Esophagus squamous epithelium (tissue), 5 donors: Measurements from ENCODE around the gene FTSJ1. TPM values are rescaled to one million over a fixed set of nuclear protein-coding genes. Genes with fewer than 3 reads are reported as not detected.
A peak's percentile ranks its signal among the peaks of the same experiment; 100 is the strongest.
"Not testable (repeated sequence)": the region's sequence is repeated elsewhere in the genome, so short reads cannot be mapped to it uniquely, and the experiment has no call there.

Experiments
- DNase-seq: peaks from one replicate; lab custom pipeline; 2025; lab: John Stamatoyannopoulos, UW
- H3K27ac ChIP-seq, 4 donors: fragments of 200-600 bp; sonication (generic); one replicate each; pipeline ENCODE4 v1.5.1; 2016 to 2019; ENCODE audit warnings: mild to moderate bottlenecking in 1 of 4
- H3K27me3 ChIP-seq, 4 donors: fragments of 200-600 bp; sonication (generic); 1 replicate in 3 of 4; 2 replicates in 1 of 4; pipeline versions ENCODE4 v1.5.1 to v1.6.0; 2017 to 2021; ENCODE audit warnings: antibody characterized with exemption in 1 of 4
- H3K36me3 ChIP-seq, 3 donors: fragments of 200-600 bp; sonication (generic); one replicate each; pipeline ENCODE4 v1.5.1; 2016 to 2019
- H3K4me1 ChIP-seq, 3 donors: fragments of 200-600 bp; sonication (generic); one replicate each; pipeline ENCODE4 v1.5.1; 2017 to 2019
- H3K4me3 ChIP-seq, 4 donors: fragments of 200-600 bp; sonication (generic); 1 replicate in 3 of 4; 2 replicates in 1 of 4; pipeline ENCODE4 v1.5.1; 2016 to 2019; ENCODE audit warnings: mild to moderate bottlenecking in 2 of 4, moderate library complexity in 1 of 4
- H3K9me3 ChIP-seq, 3 donors: fragments of 200-600 bp; sonication (generic); one replicate each; pipeline ENCODE4 v1.5.1; 2016 to 2019
- CTCF ChIP-seq, 6 experiments: fragments of 450-650 bp in 4 of 6; fragments of 200-600 bp in 2 of 6; sonication (generic) in 2 of 6; IDR thresholded peaks; one replicate each; pipeline ENCODE4 v1.5.1; 2016 to 2019; ENCODE audit warnings: antibody characterized with exemption in 6 of 6, mild to moderate bottlenecking in 4 of 6, moderate library complexity in 4 of 6
- POLR2A ChIP-seq, 4 donors: fragments of 450-650 bp; IDR thresholded peaks; one replicate each; pipeline ENCODE4 v1.6.1; 2017; ENCODE audit warnings: antibody characterized with exemption in 4 of 4, mild to moderate bottlenecking in 4 of 4, moderate library complexity in 3 of 4
- WGBS, 2 donors: methylation state at CpG; one replicate each; pipeline ENCODE4 v1.1.5; 2018; 5-methylcytosine and 5-hydroxymethylcytosine counted together
- intact Hi-C: fragments of 100-400 bp; cut with DNase I; formaldehyde crosslinking; loops from one replicate; pipeline ENCODE4 v1.15.0; 2022
- total RNA-seq, 4 donors: library from RNA; depleted of rRNA; stranded (reverse); fragments of >200 nt; gene quantifications; one replicate each; pipeline ENCODE4 v1.1.0, GENCODE V29; 2016
- donor health status: DM: yes; HTN: yes; CAD: no.

The FTSJ1 gene
- total RNA-seq, 4 donors from 2014 or later = 33.4 to 61.8 (median 45.8) TPM

GRCh38 chrX:48516285-48516684, 40.3 kb downstream of the FTSJ1 start:
- WGBS, 2 donors = 74 to 88% methylated on average over 7 to 8 of the region's 10 CpGs
- TF ChIP-seq CTCF (IDR thresholded peaks at IDR 0.05) = no peak
- TF ChIP-seq POLR2A (IDR thresholded peaks at IDR 0.05) = no peak
- Histone ChIP-seq H3K36me3 (peaks cover 0 to 34% (median 0%) of the 10 kb centered on the region in 3 donors), H3K27ac (no peak overlapping the region), H3K4me3 (no peak overlapping the region), H3K9me3 (no peaks in the 10 kb centered on the region), H3K4me1 (peaks cover 0 to 8% (median 0%) of the 10 kb centered on the region in 3 donors), H3K27me3 (no peaks in the 10 kb centered on the region)
- no peak for DNase-seq
- intact Hi-C loops = no loop called here

GRCh38 chrX:48516987-48517386, 41.0 kb downstream of the FTSJ1 start:
- no peak for TF ChIP-seq POLR2A (IDR thresholded peaks at IDR 0.05)
- TF ChIP-seq CTCF (IDR thresholded peaks at IDR 0.05) = no peak
- Histone ChIP-seq H3K4me1 (peaks cover 0 to 9% (median 0%) of the 10 kb centered on the region in 3 donors), H3K27ac (no peak overlapping the region), H3K36me3 (peaks cover 0 to 34% (median 0%) of the 10 kb centered on the region in 3 donors), H3K27me3 (no peaks in the 10 kb centered on the region), H3K9me3 (no peaks in the 10 kb centered on the region), H3K4me3 (no peak overlapping the region)
- WGBS, 2 donors = 60 to 66% methylated on average over 1 to 2 of the region's 5 CpGs
- intact Hi-C loops = no loop called here
- DNase-seq = no peak

GRCh38 chrX:48519481-48519880, 43.5 kb downstream of the FTSJ1 start:
- 49% methylated on average over 4 of the region's 4 CpGs; no CpG with 5 or more reads in 1 of the 2 donors for WGBS, 2 donors

GRCh38 chrX:48520455-48520854, 44.5 kb downstream of the FTSJ1 start:
- Histone ChIP-seq H3K4me1 (peaks cover 0 to 18% (median 4%) of the 10 kb centered on the region in 3 donors), H3K27me3 (no peaks in the 10 kb centered on the region), H3K36me3 (peaks cover 0 to 29% (median 0%) of the 10 kb centered on the region in 3 donors), H3K27ac (no peak overlapping the region), H3K4me3 (no peak overlapping the region), H3K9me3 (no peaks in the 10 kb centered on the region)
- TF ChIP-seq CTCF (IDR thresholded peaks at IDR 0.05) (no peak), POLR2A (IDR thresholded peaks at IDR 0.05) (no peak)
- DNase-seq = no peak
- intact Hi-C loops = no loop called here
- 78% methylated on average over 2 of the region's 2 CpGs; no CpG with 5 or more reads in 1 of the 2 donors for WGBS, 2 donors

More at GRCh38 chrX:48519481-48519880, 43.5 kb downstream of the FTSJ1 start:
- H3K36me3 ChIP-seq = peaks cover 0 to 34% (median 0%) of the 10 kb centered on the region in 3 donors
- H3K27me3 ChIP-seq, H3K27ac ChIP-seq, H3K9me3 ChIP-seq, H3K4me3 ChIP-seq, intact Hi-C loops, DNase-seq: not testable (repeated sequence)
- peaks cover 0 to 18% (median 4%) of the 10 kb centered on the region in 3 donors for H3K4me1 ChIP-seq

- H3K27me3 ChIP-seq = no peaks in the 10 kb centered on the region
- TF ChIP-seq CTCF (IDR thresholded peaks at IDR 0.05) (no peak), POLR2A (IDR thresholded peaks at IDR 0.05) (no peak)
- H3K36me3 ChIP-seq = peaks cover 0 to 24% (median 0%) of the 10 kb centered on the region in 3 donors
- no peaks in the 10 kb centered on the region for H3K9me3 ChIP-seq
- intact Hi-C loops = no loop called here
- H3K4me3 ChIP-seq = peak overlapping the region; percentile 61 to 68 (median 64)
- 17 to 40% methylated on average over 2 of the region's 2 CpGs for WGBS, 2 donors
- peak overlapping the region; percentile 84 to 88 (median 86) for H3K27ac ChIP-seq
- no peak for DNase-seq
- peaks cover 0 to 18% (median 4%) of the 10 kb centered on the region in 3 donors for H3K4me1 ChIP-seq
These were observed 45.0 kb downstream of the FTSJ1 start for GRCh38 chrX:48520976-48521352.
